ENCODE measurements around the gene USP24.

The USP24 gene

DNA sequence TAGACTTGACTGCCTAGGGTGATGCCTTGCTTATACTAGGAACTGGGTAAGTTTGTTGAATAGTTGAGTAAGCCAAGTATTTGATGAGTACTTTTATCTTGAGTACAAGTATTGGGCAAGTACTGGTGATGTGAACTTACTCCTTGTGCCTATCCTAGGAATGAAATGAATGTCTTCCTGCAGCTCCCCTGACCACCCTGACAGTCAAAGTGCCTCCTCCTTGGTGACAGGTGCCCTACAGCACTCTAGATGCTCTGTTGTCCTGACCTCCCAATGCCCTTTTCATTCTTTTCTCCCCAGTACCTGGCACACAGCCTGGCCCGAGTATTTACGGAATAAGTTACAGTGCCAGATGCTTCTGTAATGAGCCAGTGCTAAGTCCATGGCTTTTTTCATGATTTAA lies 150.3 kb downstream of the USP24 start:
- peaks cover 6% of the 10 kb centered on the region; the same call in 1 of the 2 replicates for H3K36me3 ChIP-seq (ENCODE audit: insufficient read depth, low read length)
- no peaks in the 10 kb centered on the region for H3K9me3 ChIP-seq (ENCODE audit: control insufficient read depth, insufficient read depth, low read length)
- no peaks in the 10 kb centered on the region for H3K4me1 ChIP-seq (ENCODE audit: insufficient read depth, low read length)

DNA sequence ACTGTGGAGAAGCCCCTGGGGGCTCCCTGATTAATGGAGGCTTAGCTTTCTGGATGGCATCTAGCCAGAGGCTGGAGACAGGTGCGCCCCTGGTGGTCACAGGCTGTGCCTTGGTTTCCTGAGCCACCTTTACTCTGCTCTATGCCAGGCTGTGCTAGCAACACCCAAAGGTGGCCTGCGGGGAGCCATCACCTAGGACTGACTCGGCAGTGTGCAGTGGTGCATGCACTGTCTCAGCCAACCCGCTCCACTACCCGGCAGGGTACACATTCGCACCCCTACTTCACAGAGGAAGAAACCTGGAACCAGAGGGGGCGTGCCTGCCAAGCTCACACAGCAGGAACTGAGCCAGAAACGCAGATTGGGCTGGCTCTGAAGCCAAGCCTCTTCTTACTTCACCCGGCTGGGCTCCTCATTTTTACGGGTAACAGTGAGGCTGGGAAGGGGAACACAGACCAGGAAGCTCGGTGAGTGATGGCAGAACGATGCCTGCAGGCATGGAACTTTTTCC lies 151.0 kb downstream of the USP24 start:
- H3K9me3 ChIP-seq (ENCODE audit: control insufficient read depth, insufficient read depth, low read length) = no peaks in the 10 kb centered on the region
- H3K4me1 ChIP-seq (ENCODE audit: insufficient read depth, low read length) = no peaks in the 10 kb centered on the region
- no peak overlapping the region for H3K9ac ChIP-seq (ENCODE audit: low read depth, low read length)
- peaks cover 6% of the 10 kb centered on the region; the same call in 1 of the 2 replicates for H3K36me3 ChIP-seq (ENCODE audit: insufficient read depth, low read length)

More for the DNA sequence above, 150.3 kb downstream of the USP24 start:
- H3K9ac ChIP-seq (ENCODE audit: low read depth, low read length) = no peak overlapping the region

DNA sequence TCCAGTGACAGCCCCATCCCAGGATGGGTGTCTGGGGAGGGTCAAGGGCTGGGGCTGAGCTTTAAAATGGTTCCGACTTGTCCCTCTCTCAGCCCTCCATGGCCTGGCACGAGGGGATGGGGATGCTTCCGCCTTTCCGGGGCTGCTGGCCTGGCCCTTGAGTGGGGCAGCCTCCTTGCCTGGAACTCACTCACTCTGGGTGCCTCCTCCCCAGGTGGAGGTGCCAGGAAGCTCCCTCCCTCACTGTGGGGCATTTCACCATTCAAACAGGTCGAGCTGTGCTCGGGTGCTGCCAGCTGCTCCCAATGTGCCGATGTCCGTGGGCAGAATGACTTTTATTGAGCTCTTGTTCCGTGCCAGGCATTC lies 151.6 kb downstream of the USP24 start:
- Histone ChIP-seq H3K9ac (ENCODE audit: low read depth, low read length) (no peak overlapping the region), H3K9me3 (ENCODE audit: control insufficient read depth, insufficient read depth, low read length) (no peaks in the 10 kb centered on the region), H3K36me3 (ENCODE audit: insufficient read depth, low read length) (peaks cover 6% of the 10 kb centered on the region; the same call in 1 of the 2 replicates), H3K4me1 (ENCODE audit: insufficient read depth, low read length) (no peaks in the 10 kb centered on the region)

DNA sequence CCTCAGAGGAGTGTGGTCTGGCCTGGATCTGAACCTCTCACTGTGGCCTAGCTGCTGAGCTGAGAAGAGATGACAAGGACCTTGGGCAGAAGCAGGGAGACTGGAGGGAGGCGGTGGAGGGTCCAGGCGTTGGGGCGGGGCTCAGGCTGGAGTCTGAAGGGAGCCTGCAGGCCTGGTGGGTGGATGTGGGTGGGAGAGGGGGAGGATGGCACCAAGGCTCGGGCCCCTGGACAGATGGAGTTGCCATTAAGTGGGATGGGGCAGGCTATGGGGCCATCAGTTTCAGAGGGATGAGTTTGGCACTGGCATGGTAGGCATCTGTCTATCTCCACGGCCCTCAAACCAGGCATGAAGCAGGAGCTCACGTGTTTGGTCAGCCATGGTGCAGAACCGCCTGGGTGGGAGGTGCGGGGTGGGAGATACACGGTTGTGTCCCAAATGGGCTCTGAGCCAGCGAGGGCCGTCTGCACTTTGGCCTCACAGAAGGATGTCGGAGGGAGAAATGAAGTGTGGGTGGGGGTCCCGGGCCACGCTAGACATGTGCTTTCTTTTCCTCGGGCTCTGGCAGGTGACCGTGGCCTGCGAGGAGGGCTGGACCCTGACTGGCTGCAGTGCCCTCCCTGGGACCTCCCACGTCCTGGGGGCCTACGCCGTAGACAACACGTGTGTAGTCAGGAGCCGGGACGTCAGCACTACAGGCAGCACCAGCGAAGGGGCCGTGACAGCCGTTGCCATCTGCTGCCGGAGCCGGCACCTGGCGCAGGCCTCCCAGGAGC lies 152.2 kb downstream of the USP24 start:
- Histone ChIP-seq H3K4me1 (ENCODE audit: insufficient read depth, low read length) (no peaks in the 10 kb centered on the region), H3K9ac (ENCODE audit: low read depth, low read length) (no peak overlapping the region), H3K36me3 (ENCODE audit: insufficient read depth, low read length) (peaks cover 6% of the 10 kb centered on the region; the same call in 1 of the 2 replicates), H3K9me3 (ENCODE audit: control insufficient read depth, insufficient read depth, low read length) (no peaks in the 10 kb centered on the region)

DNA sequence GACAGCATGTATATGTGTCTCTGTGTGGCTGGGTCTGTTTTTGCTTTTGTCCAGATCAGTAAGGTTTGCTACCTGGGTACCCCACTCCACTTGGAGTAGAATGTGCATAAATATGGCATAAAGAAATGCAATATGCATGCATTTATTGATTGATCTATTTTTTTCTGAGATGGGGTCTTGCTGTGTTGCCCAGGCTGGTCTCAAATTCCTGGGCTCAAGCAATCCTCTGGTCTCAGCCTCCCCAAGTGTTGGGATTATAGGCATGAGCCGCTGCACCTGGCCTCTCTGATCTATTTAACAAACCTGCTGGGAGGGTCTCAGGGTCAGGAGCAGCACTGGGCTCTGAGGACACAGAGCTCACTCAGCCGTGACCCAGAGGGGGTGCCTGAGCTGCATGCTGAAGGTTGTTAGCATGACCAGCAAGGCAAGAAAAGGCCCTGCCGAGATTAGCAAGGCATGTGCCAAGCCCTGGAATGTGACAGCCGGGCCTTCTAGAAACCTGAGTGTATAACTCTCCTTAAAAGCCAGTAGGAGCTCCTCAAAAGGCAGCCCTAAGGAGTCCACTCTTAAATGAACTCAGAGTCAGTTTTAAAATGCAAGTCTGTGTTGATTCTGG lies 153.3 kb downstream of the USP24 start:
- Histone ChIP-seq H3K9ac (ENCODE audit: low read depth, low read length) (no peak overlapping the region), H3K4me1 (ENCODE audit: insufficient read depth, low read length) (no peaks in the 10 kb centered on the region), H3K9me3 (ENCODE audit: control insufficient read depth, insufficient read depth, low read length) (no peaks in the 10 kb centered on the region), H3K36me3 (ENCODE audit: insufficient read depth, low read length) (no peaks in the 10 kb centered on the region; the same call in 1 of the 2 replicates)

DNA sequence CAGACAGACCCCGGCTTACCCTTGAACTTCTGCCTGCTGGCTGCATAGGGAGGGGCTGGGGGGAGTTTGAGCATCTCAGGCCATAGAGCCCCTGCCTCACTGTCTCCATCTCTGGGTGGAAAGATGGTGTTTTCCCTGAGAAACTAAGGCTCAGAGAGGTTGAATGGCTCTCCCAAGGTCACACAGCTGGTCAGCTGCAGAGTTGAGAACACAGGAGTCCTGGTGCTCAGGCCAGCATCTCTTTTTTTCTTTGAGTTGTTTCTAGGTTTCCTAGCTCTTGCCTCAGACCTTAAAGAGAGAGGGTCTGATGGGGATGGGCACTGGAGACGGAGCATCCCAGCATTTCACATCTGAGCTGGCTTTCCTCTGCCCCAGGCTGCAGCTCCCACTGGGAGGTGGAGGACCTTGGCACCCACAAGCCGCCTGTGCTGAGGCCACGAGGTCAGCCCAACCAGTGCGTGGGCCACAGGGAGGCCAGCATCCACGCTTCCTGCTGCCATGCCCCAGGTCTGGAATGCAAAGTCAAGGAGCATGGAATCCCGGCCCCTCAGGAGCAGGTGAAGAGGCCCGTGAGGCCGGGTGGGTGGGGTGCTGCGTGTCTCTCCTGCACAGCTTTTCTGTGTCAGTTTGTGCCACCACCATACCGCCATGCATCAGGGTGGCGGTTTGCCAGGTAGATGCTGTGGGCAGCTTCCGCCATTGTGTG lies 154.0 kb downstream of the USP24 start:
- Histone ChIP-seq H3K4me1 (ENCODE audit: insufficient read depth, low read length) (no peaks in the 10 kb centered on the region), H3K9me3 (ENCODE audit: control insufficient read depth, insufficient read depth, low read length) (no peaks in the 10 kb centered on the region), H3K36me3 (ENCODE audit: insufficient read depth, low read length) (no peaks in the 10 kb centered on the region; the same call in 1 of the 2 replicates), H3K9ac (ENCODE audit: low read depth, low read length) (no peak overlapping the region)

DNA sequence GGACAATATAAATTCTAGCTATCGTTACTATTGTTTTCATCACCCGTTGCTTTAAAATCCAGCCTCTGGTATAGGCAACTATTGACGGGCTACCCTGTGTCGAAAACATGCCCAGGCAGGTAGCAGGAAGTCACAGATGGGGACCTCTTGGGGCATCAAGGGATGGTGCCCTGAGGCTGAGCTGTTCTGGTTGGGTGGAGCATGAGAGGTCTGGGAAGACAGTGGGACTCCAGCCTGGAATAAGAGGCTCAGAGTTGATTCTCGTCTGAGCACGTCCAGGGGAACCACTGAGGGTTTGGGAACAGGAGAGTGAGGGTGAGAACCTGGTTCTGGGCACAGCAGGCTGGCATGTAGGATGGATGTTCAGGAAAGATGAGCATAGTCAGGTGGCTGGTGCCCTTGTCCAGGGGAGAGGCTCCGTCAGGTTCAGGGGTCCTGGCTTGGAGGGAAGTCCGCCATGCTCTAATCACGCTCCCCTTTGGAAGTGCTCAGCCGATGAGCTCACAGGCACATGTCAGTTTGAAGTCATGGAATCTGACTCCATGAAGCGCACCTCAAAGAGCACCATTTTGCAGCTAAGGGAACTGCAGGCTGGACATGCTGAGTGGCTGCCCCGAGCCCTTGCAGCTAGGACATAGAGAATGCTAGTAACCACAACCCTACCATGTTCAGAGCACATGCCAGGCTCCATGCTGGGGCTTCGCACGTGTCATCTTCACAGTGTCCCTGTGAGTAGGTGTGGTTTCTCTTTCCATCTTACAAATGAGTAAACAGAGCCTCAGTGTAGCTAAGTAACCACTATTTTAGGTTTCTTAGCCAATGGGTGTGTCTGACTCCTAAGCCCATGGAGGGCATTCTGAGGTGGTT lies 154.8 kb downstream of the USP24 start:
- Histone ChIP-seq H3K9me3 (ENCODE audit: control insufficient read depth, insufficient read depth, low read length) (no peaks in the 10 kb centered on the region), H3K4me1 (ENCODE audit: insufficient read depth, low read length) (no peaks in the 10 kb centered on the region), H3K9ac (ENCODE audit: low read depth, low read length) (no peak overlapping the region), H3K36me3 (ENCODE audit: insufficient read depth, low read length) (no peaks in the 10 kb centered on the region; the same call in 1 of the 2 replicates)

DNA sequence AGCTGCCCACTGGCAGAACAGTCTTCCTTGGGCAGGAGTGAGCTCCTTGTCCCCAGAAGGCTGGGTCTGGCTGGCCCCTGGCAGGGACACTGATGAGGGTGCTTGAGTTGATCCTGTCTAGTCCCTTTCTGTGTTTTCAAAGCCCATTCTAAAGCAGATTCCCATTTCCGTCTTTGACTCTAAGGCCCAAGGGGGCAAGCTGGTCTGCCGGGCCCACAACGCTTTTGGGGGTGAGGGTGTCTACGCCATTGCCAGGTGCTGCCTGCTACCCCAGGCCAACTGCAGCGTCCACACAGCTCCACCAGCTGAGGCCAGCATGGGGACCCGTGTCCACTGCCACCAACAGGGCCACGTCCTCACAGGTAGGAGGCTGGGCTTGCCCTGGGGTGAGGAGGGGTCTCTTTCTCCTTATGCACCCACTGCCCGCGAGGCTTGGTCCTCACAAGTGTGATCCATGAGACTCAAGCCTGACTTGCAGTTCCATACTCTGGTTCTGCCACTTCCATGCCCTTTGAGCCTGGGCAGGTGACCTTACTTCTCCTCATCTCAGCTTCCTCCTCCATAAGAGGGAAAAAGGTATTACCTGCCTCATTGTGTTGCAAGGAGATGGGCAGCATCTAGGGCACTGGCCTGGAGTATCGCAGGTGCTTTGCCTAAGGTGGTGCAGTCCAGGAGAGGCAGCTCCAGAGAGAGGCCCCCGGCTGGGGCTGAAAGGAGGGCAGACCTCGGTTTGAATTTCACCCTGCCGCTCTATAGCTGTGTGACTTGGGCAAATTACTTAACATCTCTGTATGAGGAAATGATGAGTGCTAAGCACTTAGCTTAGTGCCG lies 155.6 kb downstream of the USP24 start:
- no peaks in the 10 kb centered on the region; the same call in 1 of the 2 replicates for H3K36me3 ChIP-seq (ENCODE audit: insufficient read depth, low read length)
- H3K9ac ChIP-seq (ENCODE audit: low read depth, low read length) = no peak overlapping the region
- no peaks in the 10 kb centered on the region for H3K9me3 ChIP-seq (ENCODE audit: control insufficient read depth, insufficient read depth, low read length)
- no peaks in the 10 kb centered on the region for H3K4me1 ChIP-seq (ENCODE audit: insufficient read depth, low read length)

DNA sequence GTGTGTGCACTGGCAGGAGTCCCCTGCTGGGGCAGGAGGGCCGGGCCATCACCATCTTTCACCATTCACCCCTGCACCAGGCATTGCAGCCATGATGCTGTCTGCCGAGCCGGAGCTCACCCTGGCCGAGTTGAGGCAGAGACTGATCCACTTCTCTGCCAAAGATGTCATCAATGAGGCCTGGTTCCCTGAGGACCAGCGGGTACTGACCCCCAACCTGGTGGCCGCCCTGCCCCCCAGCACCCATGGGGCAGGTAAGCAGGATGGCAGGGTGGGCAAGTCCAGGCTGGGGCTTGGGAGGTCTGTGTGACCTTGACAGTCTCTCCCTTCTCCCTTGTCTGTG lies 157.2 kb downstream of the USP24 start:
- Histone ChIP-seq H3K9ac (ENCODE audit: low read depth, low read length) (no peak overlapping the region), H3K36me3 (ENCODE audit: insufficient read depth, low read length) (no peaks in the 10 kb centered on the region; the same call in 1 of the 2 replicates), H3K9me3 (ENCODE audit: control insufficient read depth, insufficient read depth, low read length) (no peaks in the 10 kb centered on the region), H3K4me1 (ENCODE audit: insufficient read depth, low read length) (no peaks in the 10 kb centered on the region)

DNA sequence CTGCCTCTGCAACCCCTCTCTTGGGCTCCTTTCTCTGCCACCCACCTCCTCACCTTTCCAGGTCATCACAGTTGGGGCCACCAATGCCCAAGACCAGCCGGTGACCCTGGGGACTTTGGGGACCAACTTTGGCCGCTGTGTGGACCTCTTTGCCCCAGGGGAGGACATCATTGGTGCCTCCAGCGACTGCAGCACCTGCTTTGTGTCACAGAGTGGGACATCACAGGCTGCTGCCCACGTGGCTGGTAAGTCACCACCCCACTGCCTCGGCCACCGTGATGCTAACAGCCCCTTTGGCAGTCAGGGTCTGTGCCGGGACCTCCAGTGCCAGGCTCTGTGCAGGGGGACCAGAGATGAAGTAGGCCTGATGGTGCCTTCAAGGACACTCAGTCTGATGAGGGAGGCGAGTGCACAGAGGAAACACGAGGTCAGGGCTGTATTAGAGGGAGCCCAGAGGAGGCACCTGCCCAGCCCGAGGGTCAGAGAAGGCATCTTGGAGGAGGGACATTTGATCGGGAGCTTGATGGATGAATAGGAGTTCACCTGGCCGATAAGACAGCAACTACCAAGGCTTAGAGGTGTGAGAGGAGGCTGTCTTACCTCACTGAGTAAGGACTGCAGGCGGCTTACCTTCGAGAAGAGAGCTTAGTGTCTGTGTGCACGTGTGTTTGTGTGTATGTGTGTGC lies 157.8 kb downstream of the USP24 start:
- H3K36me3 ChIP-seq (ENCODE audit: insufficient read depth, low read length) = no peaks in the 10 kb centered on the region; the same call in 1 of the 2 replicates
- H3K9me3 ChIP-seq (ENCODE audit: control insufficient read depth, insufficient read depth, low read length) = no peaks in the 10 kb centered on the region
- no peak overlapping the region for H3K9ac ChIP-seq (ENCODE audit: low read depth, low read length)

DNA sequence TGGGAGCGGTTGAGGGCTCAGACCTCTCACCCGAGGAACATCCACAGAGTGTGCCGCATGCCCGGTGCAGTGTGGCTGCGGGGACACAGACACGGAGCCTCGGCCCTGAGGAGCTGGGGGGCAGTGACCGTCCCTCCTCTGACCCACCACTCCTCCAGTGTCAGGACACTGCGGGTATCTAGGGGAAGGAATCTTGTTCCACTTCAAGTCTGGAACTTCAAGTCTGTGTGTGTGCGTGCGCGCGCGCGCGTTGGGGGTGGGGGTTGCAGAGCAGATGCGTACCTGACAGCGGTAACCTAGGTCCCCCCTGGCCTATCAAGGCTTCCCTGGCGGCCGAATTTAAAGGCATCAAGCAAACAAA lies 158.6 kb downstream of the USP24 start:
- H3K4me1 ChIP-seq (ENCODE audit: insufficient read depth, low read length) = no peaks in the 10 kb centered on the region
- no peaks in the 10 kb centered on the region for H3K9me3 ChIP-seq (ENCODE audit: control insufficient read depth, insufficient read depth, low read length)
- H3K9ac ChIP-seq (ENCODE audit: low read depth, low read length) = no peak overlapping the region
- no peaks in the 10 kb centered on the region; the same call in 1 of the 2 replicates for H3K36me3 ChIP-seq (ENCODE audit: insufficient read depth, low read length)

More for the DNA sequence above, 157.8 kb downstream of the USP24 start:
- no peaks in the 10 kb centered on the region for H3K4me1 ChIP-seq (ENCODE audit: insufficient read depth, low read length)

DNA sequence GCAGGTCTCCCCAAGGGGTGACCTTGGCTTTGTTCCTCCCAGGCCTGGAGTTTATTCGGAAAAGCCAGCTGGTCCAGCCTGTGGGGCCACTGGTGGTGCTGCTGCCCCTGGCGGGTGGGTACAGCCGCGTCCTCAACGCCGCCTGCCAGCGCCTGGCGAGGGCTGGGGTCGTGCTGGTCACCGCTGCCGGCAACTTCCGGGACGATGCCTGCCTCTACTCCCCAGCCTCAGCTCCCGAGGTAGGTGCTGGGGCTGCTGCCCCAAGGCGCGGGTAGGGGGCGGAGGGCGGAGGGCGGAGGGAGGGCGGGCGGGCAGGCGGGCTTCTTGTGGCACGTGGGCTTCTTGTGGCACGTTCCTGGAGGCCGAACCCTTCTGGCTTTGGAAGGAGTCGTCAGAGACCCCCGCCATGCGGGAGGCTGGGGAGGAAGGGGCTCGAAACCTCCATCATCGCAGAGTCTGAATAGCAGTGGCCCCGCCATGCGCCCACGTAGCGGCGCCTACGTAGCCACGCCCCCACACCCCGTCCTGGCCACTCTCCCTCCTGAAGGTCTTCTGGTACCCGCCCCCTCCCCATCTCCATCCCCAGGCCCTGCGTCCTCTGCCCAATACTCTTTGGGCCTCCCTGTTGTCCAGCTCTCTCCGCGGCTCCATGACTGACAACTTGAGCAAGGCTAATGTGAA lies 159.1 kb downstream of the USP24 start:
- Histone ChIP-seq H3K9ac (ENCODE audit: low read depth, low read length) (no peak overlapping the region), H3K4me1 (ENCODE audit: insufficient read depth, low read length) (no peaks in the 10 kb centered on the region), H3K36me3 (ENCODE audit: insufficient read depth, low read length) (no peaks in the 10 kb centered on the region; the same call in 1 of the 2 replicates), H3K9me3 (ENCODE audit: control insufficient read depth, insufficient read depth, low read length) (no peaks in the 10 kb centered on the region)
